K562 (cell line): Measurements from ENCODE around the gene STK32C. TPM values are rescaled to one million over a fixed set of nuclear protein-coding genes. Genes with fewer than 3 reads are reported as not detected.

Experiments
- CBFB ChIP-seq: sonication (generic); formaldehyde crosslinking; IDR thresholded peaks from 2 replicates; pipeline ENCODE4 v1.4.0; 2020; ENCODE audit warnings: mild to moderate bottlenecking, missing genetic modification reagents
- DEAF1 ChIP-seq: fragments of 450-650 bp; formaldehyde crosslinking; IDR thresholded peaks from 2 replicates; pipeline ENCODE4 v1.4.0; 2020; ENCODE audit warnings: mild to moderate bottlenecking, moderate library complexity
- ELK1 ChIP-seq: sonication (generic); formaldehyde crosslinking; IDR thresholded peaks from 2 replicates; pipeline ENCODE4 v1.8.1; 2022; ENCODE audit warnings: missing genetic modification reagents
- FOSL1 ChIP-seq: fragments of 200-800 bp; sonication (Bioruptor generic); conservative IDR thresholded peaks from 2 replicates; pipeline ENCODE4 v1.6.1; 2016; ENCODE audit warnings: missing genetic modification characterization, missing compliant biosample characterization
- FOXJ3 ChIP-seq: sonication (generic); formaldehyde crosslinking; IDR thresholded peaks from 2 replicates; pipeline ENCODE4 v1.4.0; 2020; ENCODE audit warnings: mild to moderate bottlenecking, missing genetic modification reagents
- HBP1 ChIP-seq: fragments of 450-650 bp; formaldehyde crosslinking; IDR thresholded peaks from 2 replicates; pipeline ENCODE4 v1.4.0; 2022; ENCODE audit warnings: missing genetic modification characterization
- KLF6 ChIP-seq: fragments of 250-450 bp; sonication (Bioruptor Pico); IDR thresholded peaks from 2 replicates; pipeline ENCODE4 v1.4.0; 2020; ENCODE audit warnings: mild to moderate bottlenecking, moderate library complexity, borderline replicate concordance
- MAZ ChIP-seq, 2 experiments: fragments of 450-650 bp in 1 of 2; sonication (generic) in 1 of 2; formaldehyde crosslinking; IDR thresholded peaks in 1 of 2; conservative IDR thresholded peaks in 1 of 2; 2 replicates each; pipeline versions ENCODE4 v1.4.0 to v1.5.0; 2020; ENCODE audit warnings: mild to moderate bottlenecking in 1 of 2, missing genetic modification reagents in 1 of 2
- NFRKB ChIP-seq: fragments of 450-650 bp; IDR thresholded peaks from 2 replicates; pipeline ENCODE4 v1.6.1; 2016; ENCODE audit warnings: low read depth
- RAD51 ChIP-seq: fragments of 450-650 bp; IDR thresholded peaks from 2 replicates; pipeline ENCODE4 v1.7.1; 2016; ENCODE audit warnings: low read depth, mild to moderate bottlenecking, borderline replicate concordance
- SREBF1 ChIP-seq: fragments of 150-350 bp; IDR thresholded peaks from 2 replicates; pipeline ENCODE4 v1.6.1; 2014; ENCODE audit warnings: antibody characterized with exemption, low read depth, low read length, borderline replicate concordance
- TAL1 ChIP-seq: fragments of 450-650 bp; IDR thresholded peaks from 2 replicates; pipeline ENCODE4 v1.6.1; 2016; ENCODE audit warnings: mild to moderate bottlenecking
- TFAP4 ChIP-seq: sonication (generic); formaldehyde crosslinking; IDR thresholded peaks from 2 replicates; pipeline ENCODE4 v1.8.0; 2022; ENCODE audit warnings: missing genetic modification reagents, mild to moderate bottlenecking, moderate library complexity, borderline replicate concordance
- THRAP3 ChIP-seq: fragments of 450-650 bp; IDR thresholded peaks from 2 replicates; pipeline ENCODE4 v1.6.1; 2016; ENCODE audit warnings: mild to moderate bottlenecking, inconsistent platforms, borderline replicate concordance
- XRCC5 ChIP-seq: fragments of 200-400 bp; formaldehyde crosslinking; IDR thresholded peaks from 2 replicates; pipeline ENCODE4 v1.6.1; 2017; ENCODE audit warnings: low read depth, mild to moderate bottlenecking, low read length
- ZC3H11A ChIP-seq: IDR thresholded peaks from 2 replicates; pipeline ENCODE4 v1.6.1; 2012; ENCODE audit warnings: low read depth, low read length, improper control_type of control experiment
- ZFPM2 ChIP-seq: fragments of 250-450 bp; sonication (Bioruptor Pico); IDR thresholded peaks from 2 replicates; pipeline ENCODE4 v1.5.1; 2022; ENCODE audit warnings: mild to moderate bottlenecking
- ZNF707 ChIP-seq: fragments of 250-450 bp; sonication (Bioruptor Pico); conservative IDR thresholded peaks from 2 replicates; pipeline ENCODE4 v1.8.0; 2022; ENCODE audit warnings: inconsistent platforms, mild to moderate bottlenecking, moderate library complexity
- ZNF780A ChIP-seq: fragments of 250-450 bp; sonication (Bioruptor Pico); IDR thresholded peaks from 2 replicates; pipeline ENCODE4 v1.5.0; 2021; ENCODE audit warnings: mild to moderate bottlenecking
- polyA plus RNA-seq, 8 experiments: library from polyadenylated mRNA; depleted of rRNA in 4 of 8; stranded (reverse) in 5 of 8; unstranded in 3 of 8; fragments of >200 nt; fragmentation: Nextera tagmentation in 2 of 8; fragmentation: Illumina TruSeq in 1 of 8; extraction: Ambion mirVana in 2 of 8; extraction: Trizol in 1 of 8; gene quantifications; 2 replicates each; pipeline versions ENCODE4 v1.2.1 to v1.2.3, GENCODE V29; 2011 to 2014; ENCODE audit warnings: inconsistent platforms in 1 of 8, missing spikeins in 1 of 8
- total RNA-seq, 7 experiments: library from RNA; depleted of rRNA in 6 of 7; stranded (reverse); fragments of >200 nt in 6 of 7; fragmentation: Illumina TruSeq in 2 of 7; extraction: Trizol in 2 of 7; gene quantifications; 2 replicates each; pipeline versions ENCODE4 v1.2.1 to v1.2.3, GENCODE V29; 2011 to 2021; ENCODE audit warnings: low replicate concordance in 1 of 7
- TF ChIP-seq, protein P1 (sequence below): IDR thresholded peaks from 2 replicates; pipeline ENCODE4 v1.6.1; 2014; ENCODE audit warnings: antibody characterized with exemption

Gene STK32C
- total and polyA plus RNA-seq, 9 of the 15 experiments (the other 6 are each of a cell fraction or from before 2014, with no cell fraction given) = 1.5 to 20.9 (median 6.5) TPM

GRCh38 chr10:132335189-132336063 lies 27.7 kb upstream of the STK32C start (continued):
- TF ChIP-seq, protein P1, sequence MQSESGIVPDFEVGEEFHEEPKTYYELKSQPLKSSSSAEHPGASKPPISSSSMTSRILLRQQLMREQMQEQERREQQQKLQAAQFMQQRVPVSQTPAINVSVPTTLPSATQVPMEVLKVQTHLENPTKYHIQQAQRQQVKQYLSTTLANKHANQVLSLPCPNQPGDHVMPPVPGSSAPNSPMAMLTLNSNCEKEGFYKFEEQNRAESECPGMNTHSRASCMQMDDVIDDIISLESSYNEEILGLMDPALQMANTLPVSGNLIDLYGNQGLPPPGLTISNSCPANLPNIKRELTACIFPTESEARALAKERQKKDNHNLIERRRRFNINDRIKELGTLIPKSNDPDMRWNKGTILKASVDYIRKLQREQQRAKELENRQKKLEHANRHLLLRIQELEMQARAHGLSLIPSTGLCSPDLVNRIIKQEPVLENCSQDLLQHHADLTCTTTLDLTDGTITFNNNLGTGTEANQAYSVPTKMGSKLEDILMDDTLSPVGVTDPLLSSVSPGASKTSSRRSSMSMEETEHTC = no peak
- TF ChIP-seq THRAP3 (no peak), RAD51 (no peak), TAL1 (peak; percentile 38; the same call in 1 of the 2 replicates), KLF6 (CRISPR knock-in tag) (no peak), ZC3H11A (no peak), NFRKB (no peak), FOXJ3 (no peak), ZNF780A (CRISPR knock-in tag) (no peak), ELK1 (CRISPR knock-in tag) (no peak), ZFPM2 (CRISPR knock-in tag) (no peak), CBFB (CRISPR knock-in tag) (no peak), DEAF1 (CRISPR knock-in tag) (no peak), FOSL1 (tag) (no peak), ZNF707 (CRISPR knock-in tag) (no peak), XRCC5 (no peak), MAZ (CRISPR knock-in tag; conservative IDR thresholded peaks at IDR 0.05 in 1 of 2, IDR thresholded peaks at IDR 0.05 in 1 of 2) (no peak), HBP1 (CRISPR knock-in tag) (no peak), SREBF1 (no peak), TFAP4 (CRISPR knock-in tag) (no peak)
